GM13977 (cell line): ENCODE results near the gene SLC5A8.

Experiments
- DNase-seq: peaks from one replicate; pipeline ENCODE4 v3.0.0; 2012; ENCODE audit warnings: low spot score
- CTCF ChIP-seq: IDR thresholded peaks from 2 replicates; pipeline ENCODE4 v1.5.1; 2012; ENCODE audit warnings: mild to moderate bottlenecking, control low read depth; ENCODE audit not compliant: insufficient read depth; ENCODE audit errors: extremely low read depth, missing control alignments
- in situ Hi-C: fragments of 300-500 bp; cut with MboI; formaldehyde crosslinking; loops from one replicate; pipeline ENCODE4 v1.12.0; 2022; ENCODE audit warnings: low sequenced_read_pairs, low pct_unique_long_range_greater_than_20kb, mixed read lengths, inconsistent platforms; ENCODE audit not compliant: unreplicated experiment

The SLC5A8 gene

DNA sequence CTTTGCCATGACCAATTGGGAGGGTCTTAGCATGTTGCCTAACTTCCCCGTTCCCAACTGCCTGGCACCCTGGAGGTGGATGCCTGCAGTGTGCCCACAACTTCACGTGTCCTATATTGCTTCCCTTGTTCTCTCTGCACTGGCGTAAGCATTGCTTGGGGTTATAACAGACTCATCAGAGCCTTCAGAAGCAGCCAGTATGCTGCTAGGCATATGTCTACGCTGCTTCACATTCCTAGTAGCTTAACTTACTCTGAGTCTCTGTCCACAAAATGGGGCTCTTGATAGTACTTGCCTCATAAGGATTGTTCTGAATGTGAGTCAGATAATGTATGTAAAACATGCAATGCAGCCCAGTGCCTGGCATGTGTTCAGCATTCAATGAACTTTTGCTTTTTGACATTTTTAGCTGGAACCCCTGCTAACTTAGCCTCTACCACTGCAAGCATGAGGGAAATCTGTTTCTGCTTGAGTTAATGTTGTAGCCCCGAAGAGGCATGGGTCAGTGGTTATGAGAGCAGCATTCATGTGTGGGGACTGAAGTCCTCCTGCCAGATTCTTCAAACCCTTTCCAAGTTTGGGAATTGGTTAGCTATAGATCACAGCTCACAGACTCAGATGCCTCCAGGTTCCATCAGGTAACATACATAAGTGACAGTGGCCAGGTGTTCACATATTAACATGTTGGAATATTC, 2.8 kb downstream of the SLC5A8 start:
- DNase-seq = no peak
- in situ Hi-C loops = no loop called here
- TF ChIP-seq CTCF = no peak

DNA sequence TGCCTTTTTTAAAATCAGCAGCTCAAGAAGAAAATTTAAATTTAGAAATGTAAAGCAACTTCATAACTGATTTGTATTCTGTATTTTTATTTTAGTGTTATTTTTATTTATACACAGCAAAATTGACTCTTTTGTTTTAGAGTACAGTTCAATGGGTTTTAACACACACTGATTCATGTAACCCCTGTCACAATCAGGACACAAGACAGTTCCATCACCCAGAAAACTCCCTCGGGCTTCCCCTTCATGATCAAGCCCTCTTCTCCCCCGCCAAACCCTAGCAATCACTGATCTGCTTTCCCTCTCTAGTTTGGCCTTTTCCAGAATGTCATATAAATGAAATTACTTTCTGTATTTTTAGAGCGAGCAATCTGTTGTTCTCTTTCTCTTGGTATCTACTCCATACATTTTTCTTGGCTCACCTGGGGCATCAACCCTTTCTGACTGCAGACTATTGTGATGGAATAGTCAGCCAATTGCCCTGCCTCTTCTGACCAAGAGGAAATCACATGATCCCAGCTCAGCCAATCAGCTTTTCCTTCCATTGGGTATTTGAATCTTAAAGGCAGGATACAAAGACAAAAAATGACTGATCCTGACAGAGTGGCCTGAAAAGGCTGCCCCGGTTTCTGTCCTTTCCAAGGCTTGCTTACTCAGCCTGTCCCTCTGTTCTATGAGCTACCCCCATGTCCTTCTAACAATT, 5.3 kb downstream of the SLC5A8 start:
- TF ChIP-seq CTCF = no peak
- DNase-seq = no peak
- in situ Hi-C loops = no loop called here

- in situ Hi-C loops = no loop called here
- no peak for DNase-seq
Measured at GRCh38 chr12:101200824-101201223, 9.2 kb downstream of the SLC5A8 start.

GRCh38 chr12:101200145-101200544, 9.9 kb downstream of the SLC5A8 start:
- in situ Hi-C loops = no loop called here
- no peak for DNase-seq
- TF ChIP-seq CTCF = no peak

More at GRCh38 chr12:101200824-101201223, 9.2 kb downstream of the SLC5A8 start:
- TF ChIP-seq CTCF = no peak

DNA sequence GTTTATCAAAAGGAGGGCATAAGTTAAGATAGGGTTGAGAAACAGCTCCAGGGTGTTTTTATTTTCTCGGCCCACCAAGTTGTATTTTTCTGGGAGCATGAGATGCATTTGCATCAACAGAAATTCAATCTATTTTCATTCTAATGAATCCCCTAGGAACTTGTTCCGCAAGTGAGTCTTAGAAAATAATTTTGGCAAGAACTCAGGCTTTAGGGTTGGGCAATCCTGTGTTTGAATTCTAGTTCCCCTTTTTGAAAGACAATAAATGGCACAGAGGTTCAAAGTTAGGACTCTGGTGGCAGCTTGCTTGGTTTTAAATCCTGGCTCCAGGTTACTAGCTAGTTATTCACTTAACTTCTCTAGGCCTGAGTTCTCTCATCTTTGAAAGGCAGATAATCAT, 23.7 kb downstream of the SLC5A8 start:
- no peak for TF ChIP-seq CTCF
- DNase-seq = no peak
- in situ Hi-C loops = no loop called here

DNA sequence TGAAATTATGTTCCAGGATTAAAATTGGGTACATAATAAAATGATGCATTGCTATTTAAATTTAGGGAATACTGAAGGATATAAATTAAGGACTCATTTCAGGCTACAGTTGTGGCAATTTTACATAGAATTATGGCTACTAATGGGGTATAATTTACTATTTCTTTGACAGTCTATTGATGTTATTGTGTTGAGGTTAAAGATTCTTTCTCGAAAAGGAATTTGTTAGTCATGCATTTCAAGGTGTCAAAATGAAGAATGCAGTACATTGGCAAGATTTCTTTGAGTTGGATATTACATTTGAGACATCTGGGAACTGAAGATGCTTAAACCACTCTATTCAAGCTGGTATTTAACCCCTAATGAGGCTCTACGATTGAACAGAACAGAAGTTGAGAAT, 28.3 kb downstream of the SLC5A8 start:
- DNase-seq = no peak
- in situ Hi-C loops = no loop called here
- TF ChIP-seq CTCF = no peak

DNA sequence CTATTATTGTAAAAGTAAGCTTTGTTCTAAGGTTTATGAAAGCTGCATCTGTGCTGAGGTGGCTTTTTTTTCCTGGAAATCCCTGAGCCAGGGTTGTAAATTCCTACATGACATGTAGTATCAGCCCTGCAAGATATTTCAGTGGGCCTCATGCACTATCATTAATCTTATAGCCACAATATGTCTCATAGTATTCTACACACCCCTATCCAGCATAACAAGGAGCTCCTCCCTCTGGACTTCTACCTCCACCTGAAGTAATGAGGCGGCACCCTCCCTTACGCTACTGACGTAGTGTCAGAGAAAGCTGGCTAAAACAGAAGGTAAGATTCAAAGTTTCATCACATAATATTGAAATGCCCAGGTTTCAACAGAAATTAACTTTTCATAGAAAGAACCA, 35.5 kb downstream of the SLC5A8 start:
- in situ Hi-C loops = no loop called here

More for the DNA sequence above, 35.5 kb downstream of the SLC5A8 start:
- no peak for DNase-seq
- no peak for TF ChIP-seq CTCF
